Measurements from ENCODE around the gene TMEM178B.
A peak's percentile ranks its signal among the peaks of the same experiment; 100 is the strongest.

TMEM178B gene

GRCh38 chr7:141074162-141074991 lies 513 bp downstream of the TMEM178B start (continued):
- TF ChIP-seq ZSCAN16 (tag by site-specific recombination; IDR thresholded peaks at IDR 0.05) (no peak), KLF1 (tag by site-specific recombination; IDR thresholded peaks at IDR 0.05) (0 out of 2 replicates have a peak, but pooled peaks have one; percentile 19), ZFP37 (tag by site-specific recombination; IDR thresholded peaks at IDR 0.05) (peak; percentile 86), ZNF449 (tag by site-specific recombination; IDR thresholded peaks at IDR 0.05) (no peak), ZNF664 (tag by site-specific recombination; IDR thresholded peaks at IDR 0.05) (no peak), YY2 (tag by site-specific recombination; IDR thresholded peaks at IDR 0.05) (peak; percentile 71), ZSCAN23 (tag by site-specific recombination; IDR thresholded peaks at IDR 0.05) (no peak), ZEB2 (tag by site-specific recombination; IDR thresholded peaks at IDR 0.05) (peak; percentile 61; the same call in 1 of the 2 replicates), ZNF157 (tag by site-specific recombination; IDR thresholded peaks at IDR 0.05) (no peak), ZNF629 (tag by site-specific recombination; IDR thresholded peaks at IDR 0.05) (0 out of 2 replicates have a peak, but pooled peaks have one; percentile 21), ZNF776 (tag by site-specific recombination; IDR thresholded peaks at IDR 0.05; ENCODE audit: borderline replicate concordance) (no peak), ZNF488 (tag by site-specific recombination; IDR thresholded peaks at IDR 0.05) (no peak), ZFHX2 (tag by site-specific recombination; conservative IDR thresholded peaks at IDR 0.05) (peak; percentile 53), ZNF335 (tag by site-specific recombination; conservative IDR thresholded peaks at IDR 0.05) (peak; percentile 68), ZNF138 (tag by site-specific recombination; IDR thresholded peaks at IDR 0.05; ENCODE audit: borderline replicate concordance) (no peak), KLF9 (tag by site-specific recombination; IDR thresholded peaks at IDR 0.05; ENCODE audit: low read depth) (no peak; the same call in 1 of the 2 replicates), HOXC10 (CRISPR knock-in tag; IDR thresholded peaks at IDR 0.05) (no peak), ZNF416 (tag by site-specific recombination; IDR thresholded peaks at IDR 0.05) (no peak), ZNF792 (tag by site-specific recombination; IDR thresholded peaks at IDR 0.05) (no peak)
- TF ChIP-seq, protein P1, sequence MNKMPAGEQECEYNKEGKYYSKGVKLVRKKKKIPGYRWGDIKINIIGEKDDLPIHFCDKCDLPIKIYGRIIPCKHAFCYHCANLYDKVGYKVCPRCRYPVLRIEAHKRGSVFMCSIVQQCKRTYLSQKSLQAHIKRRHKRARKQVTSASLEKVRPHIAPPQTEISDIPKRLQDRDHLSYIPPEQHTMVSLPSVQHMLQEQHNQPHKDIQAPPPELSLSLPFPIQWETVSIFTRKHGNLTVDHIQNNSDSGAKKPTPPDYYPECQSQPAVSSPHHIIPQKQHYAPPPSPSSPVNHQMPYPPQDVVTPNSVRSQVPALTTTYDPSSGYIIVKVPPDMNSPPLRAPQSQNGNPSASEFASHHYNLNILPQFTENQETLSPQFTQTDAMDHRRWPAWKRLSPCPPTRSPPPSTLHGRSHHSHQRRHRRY (tag by site-specific recombination; IDR thresholded peaks at IDR 0.05), result peak; percentile 50; the same call in 1 of the 2 replicates
- TF ChIP-seq, protein P2, sequence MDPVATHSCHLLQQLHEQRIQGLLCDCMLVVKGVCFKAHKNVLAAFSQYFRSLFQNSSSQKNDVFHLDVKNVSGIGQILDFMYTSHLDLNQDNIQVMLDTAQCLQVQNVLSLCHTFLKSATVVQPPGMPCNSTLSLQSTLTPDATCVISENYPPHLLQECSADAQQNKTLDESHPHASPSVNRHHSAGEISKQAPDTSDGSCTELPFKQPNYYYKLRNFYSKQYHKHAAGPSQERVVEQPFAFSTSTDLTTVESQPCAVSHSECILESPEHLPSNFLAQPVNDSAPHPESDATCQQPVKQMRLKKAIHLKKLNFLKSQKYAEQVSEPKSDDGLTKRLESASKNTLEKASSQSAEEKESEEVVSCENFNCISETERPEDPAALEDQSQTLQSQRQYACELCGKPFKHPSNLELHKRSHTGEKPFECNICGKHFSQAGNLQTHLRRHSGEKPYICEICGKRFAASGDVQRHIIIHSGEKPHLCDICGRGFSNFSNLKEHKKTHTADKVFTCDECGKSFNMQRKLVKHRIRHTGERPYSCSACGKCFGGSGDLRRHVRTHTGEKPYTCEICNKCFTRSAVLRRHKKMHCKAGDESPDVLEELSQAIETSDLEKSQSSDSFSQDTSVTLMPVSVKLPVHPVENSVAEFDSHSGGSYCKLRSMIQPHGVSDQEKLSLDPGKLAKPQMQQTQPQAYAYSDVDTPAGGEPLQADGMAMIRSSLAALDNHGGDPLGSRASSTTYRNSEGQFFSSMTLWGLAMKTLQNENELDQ (tag by site-specific recombination; IDR thresholded peaks at IDR 0.05; ENCODE audit: low read depth), result no peak
- TF ChIP-seq, protein P3, sequence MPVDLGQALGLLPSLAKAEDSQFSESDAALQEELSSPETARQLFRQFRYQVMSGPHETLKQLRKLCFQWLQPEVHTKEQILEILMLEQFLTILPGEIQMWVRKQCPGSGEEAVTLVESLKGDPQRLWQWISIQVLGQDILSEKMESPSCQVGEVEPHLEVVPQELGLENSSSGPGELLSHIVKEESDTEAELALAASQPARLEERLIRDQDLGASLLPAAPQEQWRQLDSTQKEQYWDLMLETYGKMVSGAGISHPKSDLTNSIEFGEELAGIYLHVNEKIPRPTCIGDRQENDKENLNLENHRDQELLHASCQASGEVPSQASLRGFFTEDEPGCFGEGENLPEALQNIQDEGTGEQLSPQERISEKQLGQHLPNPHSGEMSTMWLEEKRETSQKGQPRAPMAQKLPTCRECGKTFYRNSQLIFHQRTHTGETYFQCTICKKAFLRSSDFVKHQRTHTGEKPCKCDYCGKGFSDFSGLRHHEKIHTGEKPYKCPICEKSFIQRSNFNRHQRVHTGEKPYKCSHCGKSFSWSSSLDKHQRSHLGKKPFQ (tag by site-specific recombination; IDR thresholded peaks at IDR 0.05), result no peak
- TF ChIP-seq, protein P4, sequence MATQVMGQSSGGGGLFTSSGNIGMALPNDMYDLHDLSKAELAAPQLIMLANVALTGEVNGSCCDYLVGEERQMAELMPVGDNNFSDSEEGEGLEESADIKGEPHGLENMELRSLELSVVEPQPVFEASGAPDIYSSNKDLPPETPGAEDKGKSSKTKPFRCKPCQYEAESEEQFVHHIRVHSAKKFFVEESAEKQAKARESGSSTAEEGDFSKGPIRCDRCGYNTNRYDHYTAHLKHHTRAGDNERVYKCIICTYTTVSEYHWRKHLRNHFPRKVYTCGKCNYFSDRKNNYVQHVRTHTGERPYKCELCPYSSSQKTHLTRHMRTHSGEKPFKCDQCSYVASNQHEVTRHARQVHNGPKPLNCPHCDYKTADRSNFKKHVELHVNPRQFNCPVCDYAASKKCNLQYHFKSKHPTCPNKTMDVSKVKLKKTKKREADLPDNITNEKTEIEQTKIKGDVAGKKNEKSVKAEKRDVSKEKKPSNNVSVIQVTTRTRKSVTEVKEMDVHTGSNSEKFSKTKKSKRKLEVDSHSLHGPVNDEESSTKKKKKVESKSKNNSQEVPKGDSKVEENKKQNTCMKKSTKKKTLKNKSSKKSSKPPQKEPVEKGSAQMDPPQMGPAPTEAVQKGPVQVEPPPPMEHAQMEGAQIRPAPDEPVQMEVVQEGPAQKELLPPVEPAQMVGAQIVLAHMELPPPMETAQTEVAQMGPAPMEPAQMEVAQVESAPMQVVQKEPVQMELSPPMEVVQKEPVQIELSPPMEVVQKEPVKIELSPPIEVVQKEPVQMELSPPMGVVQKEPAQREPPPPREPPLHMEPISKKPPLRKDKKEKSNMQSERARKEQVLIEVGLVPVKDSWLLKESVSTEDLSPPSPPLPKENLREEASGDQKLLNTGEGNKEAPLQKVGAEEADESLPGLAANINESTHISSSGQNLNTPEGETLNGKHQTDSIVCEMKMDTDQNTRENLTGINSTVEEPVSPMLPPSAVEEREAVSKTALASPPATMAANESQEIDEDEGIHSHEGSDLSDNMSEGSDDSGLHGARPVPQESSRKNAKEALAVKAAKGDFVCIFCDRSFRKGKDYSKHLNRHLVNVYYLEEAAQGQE (tag by site-specific recombination; IDR thresholded peaks at IDR 0.05), result peak; percentile 19; the same call in 1 of the 2 replicates
- TF ChIP-seq, protein P5, sequence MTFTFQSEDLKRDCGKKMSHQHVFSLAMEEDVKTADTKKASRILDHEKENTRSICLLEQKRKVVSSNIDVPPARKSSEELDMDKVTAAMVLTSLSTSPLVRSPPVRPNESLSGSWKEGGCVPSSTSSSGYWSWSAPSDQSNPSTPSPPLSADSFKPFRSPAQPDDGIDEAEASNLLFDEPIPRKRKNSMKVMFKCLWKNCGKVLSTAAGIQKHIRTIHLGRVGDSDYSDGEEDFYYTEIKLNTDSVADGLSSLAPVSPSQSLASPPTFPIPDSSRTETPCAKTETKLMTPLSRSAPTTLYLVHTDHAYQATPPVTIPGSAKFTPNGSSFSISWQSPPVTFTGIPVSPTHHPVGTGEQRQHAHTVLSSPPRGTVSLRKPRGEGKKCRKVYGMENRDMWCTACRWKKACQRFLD (tag by site-specific recombination; IDR thresholded peaks at IDR 0.05), result no peak
- TF ChIP-seq, protein P6, sequence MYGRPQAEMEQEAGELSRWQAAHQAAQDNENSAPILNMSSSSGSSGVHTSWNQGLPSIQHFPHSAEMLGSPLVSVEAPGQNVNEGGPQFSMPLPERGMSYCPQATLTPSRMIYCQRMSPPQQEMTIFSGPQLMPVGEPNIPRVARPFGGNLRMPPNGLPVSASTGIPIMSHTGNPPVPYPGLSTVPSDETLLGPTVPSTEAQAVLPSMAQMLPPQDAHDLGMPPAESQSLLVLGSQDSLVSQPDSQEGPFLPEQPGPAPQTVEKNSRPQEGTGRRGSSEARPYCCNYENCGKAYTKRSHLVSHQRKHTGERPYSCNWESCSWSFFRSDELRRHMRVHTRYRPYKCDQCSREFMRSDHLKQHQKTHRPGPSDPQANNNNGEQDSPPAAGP (tag by site-specific recombination; IDR thresholded peaks at IDR 0.05), result no peak
